ES-I3 (cell line): Measurements from ENCODE around the gene KIAA1755.

Experiments used
- H3K36me3 ChIP-seq: 2 replicates; pipeline ENCODE4 v1.6.1; 2013; ENCODE audit warnings: mild to moderate bottlenecking, low read length, control low read depth, moderate library complexity; ENCODE audit not compliant: insufficient read depth
- H3K4me1 ChIP-seq: 2 replicates; pipeline ENCODE4 v1.6.1; 2013; ENCODE audit warnings: mild to moderate bottlenecking, control low read depth, low read length; ENCODE audit not compliant: insufficient read depth
- H3K9ac ChIP-seq: 2 replicates; pipeline ENCODE4 v1.6.1; 2013; ENCODE audit warnings: low read depth, mild to moderate bottlenecking, low read length, moderate library complexity
- H3K9me3 ChIP-seq: 2 replicates; pipeline ENCODE4 v1.6.1; 2013; ENCODE audit warnings: mild to moderate bottlenecking, low read length, moderate library complexity; ENCODE audit not compliant: control insufficient read depth, insufficient read depth

KIAA1755 gene

DNA sequence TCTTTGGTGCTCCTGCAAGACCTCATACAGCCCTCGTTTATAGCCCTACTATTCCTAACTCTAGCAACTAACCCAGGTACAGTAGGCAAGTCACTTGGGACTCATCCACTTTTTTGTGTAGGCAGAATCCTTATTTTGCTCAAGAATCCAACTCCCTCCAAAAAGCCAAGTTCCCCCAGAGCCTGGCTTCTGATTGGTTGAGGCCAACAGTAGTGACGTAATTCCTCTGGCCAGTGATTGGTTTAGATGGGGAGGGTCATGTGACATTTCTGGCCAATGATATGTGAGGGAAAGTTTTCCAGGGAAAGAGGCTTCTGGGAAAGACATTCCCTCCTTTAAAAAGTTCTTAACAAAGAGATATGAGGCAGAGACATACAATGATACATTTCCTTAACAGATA is 32.1 kb downstream of the KIAA1755 start:
- no peaks in the 10 kb centered on the region for H3K9me3 ChIP-seq
- no peaks in the 10 kb centered on the region for H3K4me1 ChIP-seq
- no peak overlapping the region for H3K9ac ChIP-seq
- H3K36me3 ChIP-seq: no peaks in the 10 kb centered on the region

DNA sequence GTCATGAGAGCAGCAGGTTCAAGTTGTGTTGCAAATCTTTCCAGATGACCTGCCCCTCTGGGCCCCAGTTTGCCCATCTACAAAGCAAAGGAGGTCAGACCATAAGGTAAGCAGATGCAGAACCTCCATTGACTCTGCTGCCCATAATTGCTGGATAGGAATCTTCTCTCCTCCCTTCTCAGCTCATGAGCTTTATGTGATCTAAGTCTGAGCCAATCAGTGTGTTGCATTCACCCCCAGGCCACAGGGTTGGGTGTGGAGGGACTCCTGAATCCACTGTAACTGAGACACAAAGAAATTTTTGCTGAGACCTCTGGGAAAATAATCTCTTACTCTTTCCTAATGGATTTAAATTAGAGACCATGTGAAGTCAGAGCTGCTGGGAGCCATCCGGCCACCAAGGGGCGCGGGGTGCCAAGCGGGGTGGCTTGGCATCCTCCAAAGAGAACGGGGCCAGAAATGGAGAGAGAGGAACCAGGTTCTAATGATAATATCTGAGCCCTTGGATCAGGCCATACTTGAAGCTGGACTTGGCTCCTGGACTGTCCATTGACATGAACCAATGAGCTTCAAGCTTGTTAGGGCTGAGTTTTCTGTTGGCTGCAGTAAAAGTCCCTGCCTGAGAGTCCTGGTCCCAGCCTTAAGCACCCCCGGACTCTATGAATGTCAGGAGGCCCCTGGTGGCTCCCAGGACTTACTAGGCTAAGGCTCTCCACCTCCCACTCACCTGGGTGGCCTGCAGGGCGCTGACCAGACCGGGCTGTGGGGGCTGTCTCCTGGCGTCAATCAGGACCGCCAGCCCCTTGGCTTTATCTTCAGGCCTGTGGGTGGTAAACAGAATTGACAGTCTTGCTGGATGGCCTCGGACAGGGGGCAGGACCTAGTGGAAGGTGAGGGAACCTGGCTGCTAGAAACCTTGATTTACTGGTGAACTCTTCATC is 32.8 kb downstream of the KIAA1755 start:
- Histone ChIP-seq H3K9me3 (no peaks in the 10 kb centered on the region), H3K9ac (no peak overlapping the region), H3K4me1 (no peaks in the 10 kb centered on the region)

DNA sequence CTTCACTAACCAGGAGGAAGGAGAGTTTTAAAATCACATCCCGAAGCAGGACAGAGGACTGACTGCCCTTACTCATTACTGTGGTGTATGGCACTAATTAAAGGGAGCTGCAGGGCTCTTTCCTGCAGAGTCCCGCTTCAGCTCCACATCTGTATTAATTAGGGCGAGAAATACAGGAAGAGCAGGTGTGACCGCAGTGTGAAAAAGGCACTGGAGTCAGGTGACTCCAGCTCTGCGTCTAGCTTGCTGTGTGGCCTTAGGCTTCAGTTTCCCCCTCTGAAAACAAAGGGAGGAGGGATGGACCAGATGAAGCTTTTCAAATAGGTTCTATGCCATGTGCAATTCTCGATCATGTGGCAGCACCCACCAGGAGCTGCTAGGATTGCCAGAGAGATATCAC is 34.0 kb downstream of the KIAA1755 start:
- Histone ChIP-seq H3K9me3 (no peaks in the 10 kb centered on the region), H3K4me1 (no peaks in the 10 kb centered on the region)

More for the DNA sequence above, 32.8 kb downstream of the KIAA1755 start:
- H3K36me3 ChIP-seq: no peaks in the 10 kb centered on the region

GRCh38 chr20:38225900-38226263 is 34.7 kb downstream of the KIAA1755 start:
- Histone ChIP-seq H3K4me1 (no peaks in the 10 kb centered on the region; the same call in 1 of the 2 replicates), H3K9ac (no peak overlapping the region), H3K9me3 (no peaks in the 10 kb centered on the region), H3K36me3 (no peaks in the 10 kb centered on the region)

More for the DNA sequence above, 34.0 kb downstream of the KIAA1755 start:
- Histone ChIP-seq H3K9ac (no peak overlapping the region), H3K36me3 (no peaks in the 10 kb centered on the region)

DNA sequence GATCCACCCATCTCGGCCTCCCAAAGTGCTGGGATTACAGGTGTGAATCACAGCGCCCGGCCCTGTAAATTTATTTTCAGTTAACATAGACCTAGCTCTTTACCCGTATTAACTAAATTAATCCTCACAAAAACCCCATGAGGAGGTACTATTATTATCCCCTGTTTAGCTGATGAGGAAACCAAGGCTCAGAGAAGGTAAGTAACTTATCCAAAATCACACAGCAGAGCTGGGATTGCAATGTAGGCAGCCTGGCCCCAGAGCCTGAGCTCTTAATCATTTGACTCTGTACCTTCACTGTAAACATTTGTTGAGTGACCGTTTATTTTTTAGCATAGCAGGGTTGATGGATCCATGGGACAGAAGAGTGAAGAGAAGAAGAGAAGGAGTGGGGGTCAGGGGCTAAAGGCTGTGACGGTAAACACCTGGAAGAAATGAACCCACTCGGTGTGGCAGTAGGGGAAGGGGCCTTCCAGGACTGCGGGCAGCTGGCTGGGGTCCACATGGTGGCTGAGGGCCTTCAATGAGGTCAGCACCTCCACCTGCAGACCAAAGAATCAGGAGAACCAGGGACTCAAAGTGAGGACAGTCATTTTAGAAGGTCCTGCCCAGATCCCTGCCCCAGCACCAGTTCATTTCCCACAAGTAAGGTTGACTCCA is 35.2 kb downstream of the KIAA1755 start:
- Histone ChIP-seq H3K36me3 (no peaks in the 10 kb centered on the region), H3K4me1 (no peaks in the 10 kb centered on the region; the same call in 1 of the 2 replicates), H3K9me3 (no peaks in the 10 kb centered on the region), H3K9ac (no peak overlapping the region)

DNA sequence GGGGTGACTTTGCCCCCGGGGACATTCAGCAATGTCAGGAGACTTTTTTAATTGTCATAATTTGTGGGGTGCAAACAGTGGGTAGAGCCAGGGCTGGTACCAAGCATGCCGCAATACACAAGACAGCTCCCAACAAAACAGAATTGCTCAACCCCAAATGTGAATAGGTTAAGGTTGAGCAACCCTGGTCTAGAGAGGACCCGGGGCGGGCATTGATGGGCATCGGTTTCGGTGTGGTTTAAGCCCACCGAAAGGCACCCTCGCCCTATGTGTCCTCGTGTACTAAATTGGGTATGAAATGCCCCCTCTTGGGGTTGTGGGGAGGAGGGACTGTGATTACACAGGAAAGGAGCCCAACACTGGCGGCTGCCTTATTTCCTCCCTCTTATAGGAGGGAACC is 36.0 kb downstream of the KIAA1755 start:
- no peaks in the 10 kb centered on the region for H3K36me3 ChIP-seq
- H3K4me1 ChIP-seq: no peaks in the 10 kb centered on the region; the same call in 1 of the 2 replicates
- no peaks in the 10 kb centered on the region for H3K9me3 ChIP-seq
- no peak overlapping the region for H3K9ac ChIP-seq

GRCh38 chr20:38223743-38224100 is 36.8 kb downstream of the KIAA1755 start:
- no peaks in the 10 kb centered on the region for H3K9me3 ChIP-seq
- H3K36me3 ChIP-seq: no peaks in the 10 kb centered on the region
- no peaks in the 10 kb centered on the region; the same call in 1 of the 2 replicates for H3K4me1 ChIP-seq
- H3K9ac ChIP-seq: no peak overlapping the region

DNA sequence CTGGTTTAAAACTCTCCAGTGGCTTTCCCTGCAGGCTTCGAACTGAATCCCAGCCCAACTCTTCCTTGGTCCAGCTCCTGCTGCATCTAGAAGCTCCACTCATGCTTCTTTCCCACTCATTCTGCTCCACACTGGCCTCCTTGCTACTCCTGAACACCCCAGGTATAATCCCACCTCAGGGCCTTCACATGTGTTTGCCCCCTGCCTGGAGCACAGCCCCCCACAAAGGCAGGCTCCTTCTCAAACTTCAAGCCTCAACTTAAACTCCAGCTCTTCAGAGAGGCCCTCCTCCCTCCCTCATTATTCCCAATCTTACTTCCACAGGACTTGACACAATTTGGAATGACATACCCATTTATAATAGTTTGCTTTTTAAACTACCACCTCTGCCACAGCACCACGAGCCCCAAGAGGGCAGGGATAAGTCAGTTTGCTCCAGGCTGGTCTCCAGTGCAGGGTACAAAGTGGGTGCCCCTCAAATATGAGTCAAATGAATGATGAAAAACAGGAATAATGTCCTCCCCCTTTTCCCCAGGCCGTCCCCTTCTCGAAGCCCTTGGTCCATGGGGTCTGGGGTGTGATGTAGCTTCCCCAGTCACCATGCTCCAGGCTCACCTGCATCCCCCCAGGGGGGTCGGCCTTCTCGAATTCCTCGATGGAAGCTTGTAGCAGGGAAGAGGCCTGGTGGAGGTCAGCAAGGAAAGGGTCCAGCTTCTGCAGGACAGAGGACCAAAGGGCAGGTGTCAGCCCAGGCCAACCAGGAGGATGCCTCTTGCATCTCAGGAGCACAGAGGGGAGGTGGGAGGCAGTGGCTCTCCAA is 37.4 kb downstream of the KIAA1755 start:
- H3K9me3 ChIP-seq: no peaks in the 10 kb centered on the region
- H3K4me1 ChIP-seq: peaks cover 1% of the 10 kb centered on the region; the same call in 1 of the 2 replicates
- H3K9ac ChIP-seq: no peak overlapping the region
- H3K36me3 ChIP-seq: no peaks in the 10 kb centered on the region

- H3K9ac ChIP-seq: no peak overlapping the region
- H3K36me3 ChIP-seq: no peaks in the 10 kb centered on the region
- no peaks in the 10 kb centered on the region for H3K9me3 ChIP-seq
- peaks cover 8% of the 10 kb centered on the region; the same call in 1 of the 2 replicates for H3K4me1 ChIP-seq
Measured at GRCh38 chr20:38222231-38222922, 38.2 kb downstream of the KIAA1755 start.

GRCh38 chr20:38221119-38221589 is 39.4 kb downstream of the KIAA1755 start:
- Histone ChIP-seq H3K9ac (no peak overlapping the region), H3K9me3 (no peaks in the 10 kb centered on the region), H3K36me3 (no peaks in the 10 kb centered on the region), H3K4me1 (peaks cover 10% of the 10 kb centered on the region; the same call in 1 of the 2 replicates)

DNA sequence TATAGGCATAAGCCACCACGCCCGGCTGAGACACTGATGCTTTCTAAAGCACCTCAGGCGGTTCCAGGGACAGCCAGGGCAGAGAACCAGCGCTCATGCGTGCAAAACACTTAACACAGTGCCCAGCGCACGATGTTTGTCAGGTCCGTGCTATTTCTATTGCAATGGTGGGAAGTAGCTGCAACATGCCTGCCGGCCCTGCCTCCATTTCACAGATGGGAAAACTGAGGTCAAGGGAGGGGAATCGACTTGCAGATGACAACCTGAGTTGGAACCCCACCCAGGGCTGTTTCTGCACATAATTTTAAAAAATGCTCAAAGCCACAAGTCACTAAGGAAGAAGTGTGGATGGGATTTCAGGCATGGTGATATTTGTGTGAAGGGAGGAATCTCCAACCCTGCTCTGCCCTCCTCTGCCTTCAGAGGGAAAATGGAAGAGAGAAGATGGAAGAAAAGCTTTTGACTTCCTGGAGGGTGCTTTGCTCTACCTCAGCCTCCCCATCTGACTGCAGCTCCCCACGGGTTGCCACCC is 39.9 kb downstream of the KIAA1755 start:
- no peaks in the 10 kb centered on the region for H3K9me3 ChIP-seq
- H3K9ac ChIP-seq: no peak overlapping the region
- no peaks in the 10 kb centered on the region for H3K36me3 ChIP-seq
- peaks cover 10% of the 10 kb centered on the region; the same call in 1 of the 2 replicates for H3K4me1 ChIP-seq

DNA sequence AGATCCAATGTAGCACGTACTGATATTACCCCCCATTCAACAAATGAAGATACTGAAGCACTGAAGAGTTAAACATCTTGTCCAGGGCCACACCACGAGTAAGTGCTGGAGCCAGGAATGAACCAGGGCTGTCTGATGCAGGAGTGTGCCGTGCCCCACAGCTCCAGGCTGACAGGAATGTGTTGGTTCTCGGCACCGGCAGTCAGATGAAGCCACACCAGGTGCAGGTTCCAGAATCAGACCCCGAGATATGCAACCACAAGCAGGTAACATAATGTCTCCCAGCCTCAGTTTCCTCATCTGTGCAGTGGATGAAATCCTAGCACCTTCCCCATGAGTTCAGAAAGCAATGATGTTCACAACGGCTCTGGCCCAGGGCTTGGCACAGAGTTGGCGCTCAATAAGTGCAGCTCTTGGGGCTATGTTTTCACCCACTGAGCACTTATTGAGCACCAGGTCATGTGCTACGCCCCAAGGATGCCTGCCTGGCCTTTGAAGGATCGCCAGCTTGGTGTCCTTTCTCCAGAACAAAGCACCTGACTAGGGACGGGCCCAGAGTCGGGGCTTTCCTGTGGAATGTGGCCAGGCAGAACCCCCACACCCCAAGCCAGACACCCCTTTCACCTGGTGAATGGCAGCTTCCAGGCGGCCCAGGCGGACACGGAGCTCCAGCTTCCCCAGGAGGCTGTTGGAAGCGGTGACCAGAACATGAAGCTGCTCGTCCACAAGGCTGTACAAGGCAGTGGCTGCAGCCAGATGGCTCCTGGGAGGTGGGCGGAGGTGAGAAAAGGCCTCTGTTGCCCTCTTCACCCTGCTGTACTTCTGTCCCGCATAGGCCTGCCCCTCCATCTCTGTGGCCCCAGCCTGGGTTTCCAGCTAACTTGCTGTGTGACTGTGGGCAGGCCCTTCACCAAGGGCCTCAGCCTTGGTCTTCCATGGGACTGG is 41.3 kb downstream of the KIAA1755 start:
- Histone ChIP-seq H3K36me3 (no peaks in the 10 kb centered on the region), H3K9ac (no peak overlapping the region), H3K4me1 (peaks cover 10% of the 10 kb centered on the region; the same call in 1 of the 2 replicates), H3K9me3 (no peaks in the 10 kb centered on the region)

GRCh38 chr20:38218566-38218885 is 42.0 kb downstream of the KIAA1755 start:
- Histone ChIP-seq H3K36me3 (no peaks in the 10 kb centered on the region), H3K9ac (no peak overlapping the region), H3K4me1 (peaks cover 10% of the 10 kb centered on the region; the same call in 1 of the 2 replicates), H3K9me3 (no peaks in the 10 kb centered on the region)
